ENCODE results near the gene FDX2.
A peak's percentile ranks its signal among the peaks of the same experiment; 100 is the strongest.

FDX2 gene

GRCh38 chr19:10361569-10362011 lies 45.8 kb upstream of the FDX2 start:
- DNase-seq (ENCODE audit: extremely low read depth, insufficient read length), result no peak
- TF ChIP-seq CTCF (IDR thresholded peaks at IDR 0.05; ENCODE audit: insufficient read depth, low read length, poor library complexity, severe bottlenecking), result no peak
- peaks cover 62% of the 10 kb centered on the region for H3K36me3 ChIP-seq (ENCODE audit: control insufficient read depth, insufficient read depth, low read length)
- no peak overlapping the region for H3K4me3 ChIP-seq (replicated peaks; ENCODE audit: low read depth, low read length)
- no peaks in the 10 kb centered on the region for H3K27me3 ChIP-seq (replicated peaks; ENCODE audit: control insufficient read depth, insufficient read depth, low read length)

GRCh38 chr19:10356431-10356830 lies 40.6 kb upstream of the FDX2 start:
- no peak for DNase-seq (ENCODE audit: extremely low read depth, insufficient read length)
- Histone ChIP-seq H3K27me3 (replicated peaks; ENCODE audit: control insufficient read depth, insufficient read depth, low read length) (no peaks in the 10 kb centered on the region), H3K4me3 (replicated peaks; ENCODE audit: low read depth, low read length) (no peak overlapping the region), H3K36me3 (ENCODE audit: control insufficient read depth, insufficient read depth, low read length) (peaks cover 53% of the 10 kb centered on the region)
- no peak for TF ChIP-seq CTCF (IDR thresholded peaks at IDR 0.05; ENCODE audit: insufficient read depth, low read length, poor library complexity, severe bottlenecking)

GRCh38 chr19:10353793-10354391 lies 38.1 kb upstream of the FDX2 start:
- TF ChIP-seq CTCF (IDR thresholded peaks at IDR 0.05; ENCODE audit: insufficient read depth, low read length, poor library complexity, severe bottlenecking), result no peak
- no peak overlapping the region for H3K4me3 ChIP-seq (replicated peaks; ENCODE audit: low read depth, low read length)
- DNase-seq (ENCODE audit: extremely low read depth, insufficient read length), result peak; percentile 49
- no peaks in the 10 kb centered on the region for H3K27me3 ChIP-seq (replicated peaks; ENCODE audit: control insufficient read depth, insufficient read depth, low read length)
- H3K36me3 ChIP-seq (ENCODE audit: control insufficient read depth, insufficient read depth, low read length), result peaks cover 54% of the 10 kb centered on the region

GRCh38 chr19:10352764-10353671 lies 37.2 kb upstream of the FDX2 start:
- TF ChIP-seq CTCF (IDR thresholded peaks at IDR 0.05; ENCODE audit: insufficient read depth, low read length, poor library complexity, severe bottlenecking), result no peak
- Histone ChIP-seq H3K27me3 (replicated peaks; ENCODE audit: control insufficient read depth, insufficient read depth, low read length) (no peaks in the 10 kb centered on the region), H3K36me3 (ENCODE audit: control insufficient read depth, insufficient read depth, low read length) (peaks cover 50% of the 10 kb centered on the region), H3K4me3 (replicated peaks; ENCODE audit: low read depth, low read length) (no peak overlapping the region)
- no peak for DNase-seq (ENCODE audit: extremely low read depth, insufficient read length)

GRCh38 chr19:10346509-10346908 lies 30.7 kb upstream of the FDX2 start:
- Histone ChIP-seq H3K36me3 (ENCODE audit: control insufficient read depth, insufficient read depth, low read length) (peaks cover 11% of the 10 kb centered on the region), H3K4me3 (replicated peaks; ENCODE audit: low read depth, low read length) (no peak overlapping the region), H3K27me3 (replicated peaks; ENCODE audit: control insufficient read depth, insufficient read depth, low read length) (no peaks in the 10 kb centered on the region)
- no peak for TF ChIP-seq CTCF (IDR thresholded peaks at IDR 0.05; ENCODE audit: insufficient read depth, low read length, poor library complexity, severe bottlenecking)
- no peak for DNase-seq (ENCODE audit: extremely low read depth, insufficient read length)

All from GM06990 (cell line).